Uterus (tissue), 2 donors: ENCODE results near the gene NRL.

Source experiments
- POLR2A ChIP-seq, 2 donors: fragments of 450-650 bp; IDR thresholded peaks; one replicate each; pipeline ENCODE4 v1.6.1; 2016; ENCODE audit warnings: antibody characterized with exemption in 2 of 2, mild to moderate bottlenecking in 1 of 2, moderate library complexity in 1 of 2
- TF ChIP-seq, protein P1 (sequence below), 4 experiments: fragments of 200-600 bp in 2 of 4; fragments of 450-650 bp in 2 of 4; sonication (generic) in 2 of 4; IDR thresholded peaks; one replicate each; pipeline ENCODE4 v1.5.1; 2016 to 2019; ENCODE audit warnings: antibody characterized with exemption in 4 of 4, mild to moderate bottlenecking in 2 of 4, moderate library complexity in 1 of 4

DNA sequence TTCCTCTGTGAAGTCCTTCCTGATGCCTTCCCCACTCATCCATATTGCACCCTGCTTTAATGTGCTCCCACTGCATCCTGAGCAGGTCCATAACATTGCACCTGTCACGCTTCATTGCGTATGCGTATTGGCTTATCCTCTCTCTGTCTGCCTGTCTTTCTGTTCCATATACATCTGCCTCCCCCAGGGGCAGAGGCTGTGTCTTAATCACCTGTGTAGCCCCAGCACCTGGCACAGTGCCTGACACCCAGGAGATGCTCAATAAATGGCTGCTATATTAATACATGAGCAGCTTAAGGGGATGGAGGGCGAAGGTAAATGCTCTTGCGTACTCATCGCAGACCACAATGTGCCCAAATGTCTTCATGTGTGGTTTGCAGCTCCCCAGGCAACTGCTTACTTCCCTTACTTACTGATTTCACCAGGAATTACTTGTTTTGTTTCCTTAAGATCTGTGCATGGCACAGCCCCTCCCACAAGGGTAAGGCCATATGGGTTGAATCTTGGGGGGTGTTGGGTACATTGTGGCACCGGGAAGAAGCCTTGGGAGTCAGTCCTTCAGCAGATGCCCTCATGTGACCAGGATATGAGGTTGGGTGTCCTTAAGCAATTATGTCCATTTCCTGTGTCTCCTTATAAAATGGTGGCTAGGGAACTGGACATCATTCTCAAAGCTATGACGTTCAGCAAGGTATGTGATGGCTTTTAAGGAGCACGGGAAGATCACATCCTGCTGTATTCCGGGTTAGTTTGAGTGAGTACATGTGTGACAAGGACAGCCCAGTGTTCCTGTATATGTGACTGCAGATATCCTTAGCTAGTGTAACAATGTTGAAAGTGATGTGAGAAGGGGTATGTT, 44.2 kb downstream of the NRL start:
- TF ChIP-seq POLR2A (IDR thresholded peaks at IDR 0.05): no peak
- TF ChIP-seq, protein P1, sequence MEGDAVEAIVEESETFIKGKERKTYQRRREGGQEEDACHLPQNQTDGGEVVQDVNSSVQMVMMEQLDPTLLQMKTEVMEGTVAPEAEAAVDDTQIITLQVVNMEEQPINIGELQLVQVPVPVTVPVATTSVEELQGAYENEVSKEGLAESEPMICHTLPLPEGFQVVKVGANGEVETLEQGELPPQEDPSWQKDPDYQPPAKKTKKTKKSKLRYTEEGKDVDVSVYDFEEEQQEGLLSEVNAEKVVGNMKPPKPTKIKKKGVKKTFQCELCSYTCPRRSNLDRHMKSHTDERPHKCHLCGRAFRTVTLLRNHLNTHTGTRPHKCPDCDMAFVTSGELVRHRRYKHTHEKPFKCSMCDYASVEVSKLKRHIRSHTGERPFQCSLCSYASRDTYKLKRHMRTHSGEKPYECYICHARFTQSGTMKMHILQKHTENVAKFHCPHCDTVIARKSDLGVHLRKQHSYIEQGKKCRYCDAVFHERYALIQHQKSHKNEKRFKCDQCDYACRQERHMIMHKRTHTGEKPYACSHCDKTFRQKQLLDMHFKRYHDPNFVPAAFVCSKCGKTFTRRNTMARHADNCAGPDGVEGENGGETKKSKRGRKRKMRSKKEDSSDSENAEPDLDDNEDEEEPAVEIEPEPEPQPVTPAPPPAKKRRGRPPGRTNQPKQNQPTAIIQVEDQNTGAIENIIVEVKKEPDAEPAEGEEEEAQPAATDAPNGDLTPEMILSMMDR (IDR thresholded peaks at IDR 0.05): no peak
